CD14-positive monocyte (primary cell): Measurements from ENCODE around the gene QPCTL. TPM values are rescaled to one million over a fixed set of nuclear protein-coding genes. Genes with fewer than 3 reads are reported as not detected.

Experiments
- DNase-seq, 3 donors: peaks; one replicate each; pipeline ENCODE4 v3.0.0-alpha.2; 2011 to 2022
- H2AFZ ChIP-seq: 2 replicates; pipeline ENCODE4 v1.6.0; 2012; ENCODE audit warnings: mild to moderate bottlenecking, low read depth, low read length, inconsistent platforms; ENCODE audit not compliant: insufficient read depth, poor library complexity, severe bottlenecking
- H3K27ac ChIP-seq, 2 donors: 1 replicate in 1 of 2; 2 replicates in 1 of 2; pipeline ENCODE4 v1.5.1; 2012 to 2013; ENCODE audit warnings: low read length in 2 of 2, control low read depth in 1 of 2, inconsistent platforms in 1 of 2, low read depth in 1 of 2, mild to moderate bottlenecking in 1 of 2
- H3K27me3 ChIP-seq, 2 donors: one replicate each; pipeline versions ENCODE4 v1.6.0 to v1.6.1; 2011 to 2013; ENCODE audit warnings: low read length in 2 of 2; ENCODE audit not compliant: control insufficient read depth in 2 of 2, insufficient read depth in 2 of 2
- H3K36me3 ChIP-seq, 2 donors: replicated peaks in 1 of 2; 1 replicate in 1 of 2; 2 replicates in 1 of 2; pipeline versions ENCODE4 v1.5.1 to v1.6.1; 2012 to 2013; ENCODE audit warnings: low read length in 2 of 2, control low read depth in 1 of 2, inconsistent platforms in 1 of 2, mild to moderate bottlenecking in 1 of 2; ENCODE audit not compliant: insufficient read depth in 2 of 2, control insufficient read depth in 1 of 2
- H3K4me1 ChIP-seq, 2 donors: 1 replicate in 1 of 2; 2 replicates in 1 of 2; pipeline versions ENCODE4 v1.5.1 to v1.6.1; 2012 to 2013; ENCODE audit warnings: low read length in 2 of 2, control low read depth in 1 of 2, inconsistent platforms in 1 of 2, mild to moderate bottlenecking in 1 of 2, moderate library complexity in 1 of 2; ENCODE audit not compliant: insufficient read depth in 2 of 2, control insufficient read depth in 1 of 2
- H3K4me2 ChIP-seq: replicated peaks from 2 replicates; pipeline ENCODE3; 2012; ENCODE audit warnings: low read length, moderate library complexity, mild to moderate bottlenecking; ENCODE audit not compliant: poor library complexity, severe bottlenecking; ENCODE audit errors: extremely low read depth
- H3K4me3 ChIP-seq, 3 experiments: fragments of 200-600 bp in 1 of 3; sonication (generic) in 1 of 3; replicated peaks in 1 of 3; 1 replicate in 2 of 3; 2 replicates in 1 of 3; pipeline ENCODE4 v1.5.1; 2011 to 2013; ENCODE audit warnings: low read length in 3 of 3, mild to moderate bottlenecking in 3 of 3, control low read depth in 2 of 3, low read depth in 2 of 3, inconsistent platforms in 1 of 3, moderate library complexity in 1 of 3
- H3K79me2 ChIP-seq: 2 replicates; pipeline ENCODE4 v1.6.0; 2012; ENCODE audit warnings: mild to moderate bottlenecking, control low read depth, inconsistent platforms, low read length, moderate library complexity; ENCODE audit not compliant: insufficient read depth
- H3K9ac ChIP-seq: 2 replicates; pipeline ENCODE4 v1.6.0; 2017; ENCODE audit warnings: low read length, mild to moderate bottlenecking; ENCODE audit not compliant: insufficient read depth, poor library complexity, severe bottlenecking
- H3K9me3 ChIP-seq, 2 donors: replicated peaks in 1 of 2; 1 replicate in 1 of 2; 2 replicates in 1 of 2; pipeline versions ENCODE4 v1.5.1 to v1.6.1; 2012 to 2013; ENCODE audit warnings: low read length in 2 of 2, control low read depth in 1 of 2; ENCODE audit not compliant: control insufficient read depth in 1 of 2, insufficient read depth in 1 of 2
- H4K20me1 ChIP-seq: 2 replicates; pipeline ENCODE4 v1.6.0; 2012; ENCODE audit warnings: mild to moderate bottlenecking, low read length, control low read depth, moderate library complexity; ENCODE audit not compliant: insufficient read depth
- H3K27ac Mint-ChIP-seq, 7 donors: one replicate each; pipeline ENCODE4 v1.8.0; 2020; ENCODE audit warnings: mild to moderate bottlenecking in 7 of 7, mixed read lengths in 7 of 7, moderate library complexity in 6 of 7, inconsistent platforms in 2 of 7
- H3K27me3 Mint-ChIP-seq, 3 donors: one replicate each; pipeline ENCODE4 v1.8.0; 2021 to 2022; ENCODE audit warnings: low read depth in 3 of 3, mild to moderate bottlenecking in 3 of 3, mixed read lengths in 3 of 3, moderate library complexity in 3 of 3, inconsistent platforms in 1 of 3
- H3K36me3 Mint-ChIP-seq, 2 donors: one replicate each; pipeline ENCODE4 v1.8.0; 2020; ENCODE audit warnings: mixed read lengths in 2 of 2, inconsistent platforms in 1 of 2, mild to moderate bottlenecking in 1 of 2
- H3K4me1 Mint-ChIP-seq: one replicate; pipeline ENCODE4 v1.8.0; 2020; ENCODE audit warnings: mild to moderate bottlenecking, mixed read lengths
- H3K4me3 Mint-ChIP-seq, 2 donors: one replicate each; pipeline ENCODE4 v1.8.0; 2020; ENCODE audit warnings: mild to moderate bottlenecking in 2 of 2, mixed read lengths in 2 of 2, moderate library complexity in 1 of 2
- H3K9me3 Mint-ChIP-seq, 7 donors: one replicate each; pipeline ENCODE4 v1.8.0; 2020 to 2022; ENCODE audit warnings: mixed read lengths in 7 of 7, mild to moderate bottlenecking in 6 of 7, moderate library complexity in 6 of 7, inconsistent platforms in 2 of 7
- WGBS: methylation state at CpG from one replicate; pipeline ENCODE4 v1.1.5; 2013; ENCODE audit warnings: missing lambda C conversion rate; ENCODE audit not compliant: insufficient coverage; 5-methylcytosine and 5-hydroxymethylcytosine counted together
- intact Hi-C, 2 donors: fragments of 100-400 bp; cut with micrococcal nuclease; formaldehyde crosslinking; loops; one replicate each; pipeline versions ENCODE4 v1.15.0 to v1.15.1; 2023
- polyA plus RNA-seq, 3 donors: library from polyadenylated mRNA; depleted of rRNA in 1 of 3; unstranded in 2 of 3; stranded (reverse) in 1 of 3; fragments of 300-500 nt in 2 of 3; fragments of >200 nt in 1 of 3; fragmentation: Illumina TruSeq in 2 of 3; gene quantifications; 1 replicate in 2 of 3; 2 replicates in 1 of 3; pipeline ENCODE4 v1.2.3, GENCODE V29; 2012 to 2021
- TF ChIP-seq, protein P1 (sequence below): fragments of 200-600 bp; IDR thresholded peaks from one replicate; pipeline ENCODE4 v1.8.0; 2022; ENCODE audit warnings: antibody characterized with exemption, mild to moderate bottlenecking

The QPCTL gene
- polyA plus RNA-seq, 3 donors, result 0.46 to 3.0 (median 0.90) TPM

DNA sequence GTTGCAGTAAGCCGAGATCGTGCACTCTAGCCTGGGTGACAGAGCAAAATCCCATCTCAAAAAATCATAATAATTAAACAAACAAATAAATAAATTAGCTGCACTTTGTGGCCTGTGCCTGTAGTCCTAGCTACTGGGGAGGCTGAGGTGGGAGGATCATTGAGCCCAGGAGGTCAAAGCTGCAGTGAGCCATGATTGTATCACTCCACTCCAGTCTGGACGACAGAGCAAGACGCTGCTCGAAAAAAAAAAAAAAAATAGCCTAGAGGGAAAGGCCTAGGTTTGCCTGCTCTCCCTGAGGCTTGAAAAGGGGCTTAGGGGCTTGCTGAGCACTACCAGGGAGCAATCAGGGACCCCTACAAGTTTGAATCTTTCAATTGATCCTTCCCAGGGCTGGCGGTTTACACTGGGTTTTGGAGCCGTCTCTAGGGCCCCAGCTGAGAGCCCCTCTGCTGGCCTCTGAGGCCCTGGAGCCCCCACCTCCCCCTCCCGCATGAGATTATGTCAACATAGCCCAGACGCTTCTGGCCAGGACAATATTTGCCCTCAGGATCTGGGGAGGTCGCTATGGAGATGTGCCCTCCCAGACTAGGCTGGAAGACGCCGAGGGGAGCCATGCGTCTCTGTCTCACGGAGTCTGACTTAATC is 34.8 kb upstream of the QPCTL start:
- no peaks in the 10 kb centered on the region for H4K20me1 ChIP-seq
- Mint-ChIP-seq H3K27ac (peak overlapping the region in 1 of 7 donors; percentile 32), H3K9me3 (peaks cover 0 to 1% (median 0%) of the 10 kb centered on the region in 7 donors), H3K36me3 (no peaks in the 10 kb centered on the region), H3K4me3 (no peak overlapping the region), H3K27me3 (peaks cover 11 to 35% (median 21%) of the 10 kb centered on the region in 3 donors), H3K4me1 (no peaks in the 10 kb centered on the region)
- TF ChIP-seq, protein P1, sequence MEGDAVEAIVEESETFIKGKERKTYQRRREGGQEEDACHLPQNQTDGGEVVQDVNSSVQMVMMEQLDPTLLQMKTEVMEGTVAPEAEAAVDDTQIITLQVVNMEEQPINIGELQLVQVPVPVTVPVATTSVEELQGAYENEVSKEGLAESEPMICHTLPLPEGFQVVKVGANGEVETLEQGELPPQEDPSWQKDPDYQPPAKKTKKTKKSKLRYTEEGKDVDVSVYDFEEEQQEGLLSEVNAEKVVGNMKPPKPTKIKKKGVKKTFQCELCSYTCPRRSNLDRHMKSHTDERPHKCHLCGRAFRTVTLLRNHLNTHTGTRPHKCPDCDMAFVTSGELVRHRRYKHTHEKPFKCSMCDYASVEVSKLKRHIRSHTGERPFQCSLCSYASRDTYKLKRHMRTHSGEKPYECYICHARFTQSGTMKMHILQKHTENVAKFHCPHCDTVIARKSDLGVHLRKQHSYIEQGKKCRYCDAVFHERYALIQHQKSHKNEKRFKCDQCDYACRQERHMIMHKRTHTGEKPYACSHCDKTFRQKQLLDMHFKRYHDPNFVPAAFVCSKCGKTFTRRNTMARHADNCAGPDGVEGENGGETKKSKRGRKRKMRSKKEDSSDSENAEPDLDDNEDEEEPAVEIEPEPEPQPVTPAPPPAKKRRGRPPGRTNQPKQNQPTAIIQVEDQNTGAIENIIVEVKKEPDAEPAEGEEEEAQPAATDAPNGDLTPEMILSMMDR, result no peak
- H3K27me3 ChIP-seq, result no peaks in the 10 kb centered on the region
- H3K4me3 ChIP-seq, result no peak overlapping the region
- no peak overlapping the region for H2AFZ ChIP-seq
- no peak for DNase-seq
- intact Hi-C loops, result no loop called here
- H3K4me2 ChIP-seq, result no peak overlapping the region
- H3K4me1 ChIP-seq, result no peaks in the 10 kb centered on the region
- no peak overlapping the region for H3K9ac ChIP-seq
- H3K36me3 ChIP-seq, result no peaks in the 10 kb centered on the region
- H3K27ac ChIP-seq, result no peak overlapping the region
- no peaks in the 10 kb centered on the region for H3K79me2 ChIP-seq
- no peaks in the 10 kb centered on the region for H3K9me3 ChIP-seq
- WGBS, result 55% methylated on average over 6 of the region's 14 CpGs

DNA sequence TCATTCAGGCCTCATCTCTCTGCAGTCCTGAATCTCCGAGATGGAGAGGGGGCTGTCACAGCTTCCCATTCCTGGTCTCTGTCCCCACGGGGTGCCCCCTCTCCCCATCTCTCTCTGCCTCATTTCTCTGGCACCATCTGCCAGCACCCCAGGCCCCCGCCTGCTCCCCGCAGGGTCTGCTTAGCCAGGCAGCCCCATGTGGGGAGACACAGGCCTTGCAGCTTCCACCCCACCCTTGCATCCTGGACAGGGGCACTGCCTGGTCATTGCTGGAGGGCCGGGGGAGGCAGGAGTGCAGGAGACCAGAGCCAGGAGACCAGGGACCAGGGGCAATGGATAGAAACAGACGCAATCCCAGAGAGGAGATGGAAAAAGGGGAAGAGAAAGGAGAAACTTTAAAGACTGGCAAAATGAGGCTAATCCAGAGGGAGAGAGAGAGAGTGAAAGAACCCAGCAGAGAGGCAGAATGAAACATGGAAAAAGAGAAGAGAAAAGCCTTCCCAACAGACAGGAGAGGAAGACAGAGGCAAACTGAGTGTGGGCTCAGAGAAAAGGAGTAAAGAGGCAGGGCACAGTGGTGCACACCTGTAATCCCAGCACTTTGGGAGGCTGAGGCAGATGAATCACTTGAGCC is 33.3 kb upstream of the QPCTL start:
- H4K20me1 ChIP-seq, result no peaks in the 10 kb centered on the region
- Mint-ChIP-seq H3K36me3 (no peaks in the 10 kb centered on the region), H3K4me3 (no peak overlapping the region), H3K4me1 (peaks cover 5% of the 10 kb centered on the region), H3K27ac (no peak overlapping the region), H3K9me3 (peaks cover 0 to 4% (median 0%) of the 10 kb centered on the region in 7 donors), H3K27me3 (peaks cover 11 to 41% (median 19%) of the 10 kb centered on the region in 3 donors)
- no peaks in the 10 kb centered on the region for H3K9me3 ChIP-seq
- intact Hi-C loops, result no loop called here
- H3K27ac ChIP-seq, result no peak overlapping the region
- H3K9ac ChIP-seq, result no peak overlapping the region
- H3K27me3 ChIP-seq, result no peaks in the 10 kb centered on the region
- no peak overlapping the region for H3K4me2 ChIP-seq
- H3K4me1 ChIP-seq, result peaks cover 0 to 5% of the 10 kb centered on the region in 2 donors
- 78% methylated on average over 5 of the region's 6 CpGs for WGBS
- H3K4me3 ChIP-seq, result no peak overlapping the region
- H2AFZ ChIP-seq, result no peak overlapping the region
- H3K79me2 ChIP-seq, result no peaks in the 10 kb centered on the region
- no peak for DNase-seq
- TF ChIP-seq, protein P1, result no peak
- H3K36me3 ChIP-seq, result no peaks in the 10 kb centered on the region
